PC-3 (cell line): ENCODE measurements around the gene CYTH3.
"Not testable (repeated sequence)": the region's sequence is repeated elsewhere in the genome, so short reads cannot be mapped to it uniquely, and the experiment has no call there.

Experiments used
- CTCF ChIP-seq: fragments of 300-600 bp; sonication (generic); conservative IDR thresholded peaks from 2 replicates; pipeline ENCODE4 v1.5.1; 2017; ENCODE audit warnings: antibody characterized with exemption, low read depth, mild to moderate bottlenecking, low read length
- EZH2 ChIP-seq: fragments of 300-600 bp; sonication (generic); IDR thresholded peaks from one replicate; pipeline ENCODE4 v1.6.1; 2017; ENCODE audit warnings: antibody characterized with exemption, mild to moderate bottlenecking, low read length; ENCODE audit not compliant: unreplicated experiment
- EZH2phosphoT487 ChIP-seq: fragments of 300-600 bp; sonication (generic); IDR thresholded peaks from 2 replicates; pipeline ENCODE4 v1.6.1; 2018; ENCODE audit warnings: mild to moderate bottlenecking, antibody characterized with exemption, low read length, borderline replicate concordance

GRCh38 chr7:6151527-6151926 is 120.9 kb downstream of the CYTH3 start:
- TF ChIP-seq CTCF, EZH2, EZH2phosphoT487: not testable (repeated sequence)
